KBM-7 (cell line): ENCODE measurements around the gene ALK.

Experiments
- DNase-seq: peaks from one replicate; pipeline ENCODE4 v3.0.0-alpha.2; 2015
- in situ Hi-C: fragments of 300-500 bp; cut with MboI; formaldehyde crosslinking; loops from 2 replicates; pipeline ENCODE4 v1.14.3; 2020; ENCODE audit warnings: low sequenced_read_pairs, low pct_unique_long_range_greater_than_20kb, mixed read lengths

The ALK gene

GRCh38 chr2:29742656-29743055 lies 178.7 kb downstream of the ALK start:
- no peak for DNase-seq
- in situ Hi-C loops = no loop called here

- no peak for DNase-seq
- in situ Hi-C loops = no loop called here
These were observed 180.3 kb downstream of the ALK start for GRCh38 chr2:29741132-29741531.

DNA sequence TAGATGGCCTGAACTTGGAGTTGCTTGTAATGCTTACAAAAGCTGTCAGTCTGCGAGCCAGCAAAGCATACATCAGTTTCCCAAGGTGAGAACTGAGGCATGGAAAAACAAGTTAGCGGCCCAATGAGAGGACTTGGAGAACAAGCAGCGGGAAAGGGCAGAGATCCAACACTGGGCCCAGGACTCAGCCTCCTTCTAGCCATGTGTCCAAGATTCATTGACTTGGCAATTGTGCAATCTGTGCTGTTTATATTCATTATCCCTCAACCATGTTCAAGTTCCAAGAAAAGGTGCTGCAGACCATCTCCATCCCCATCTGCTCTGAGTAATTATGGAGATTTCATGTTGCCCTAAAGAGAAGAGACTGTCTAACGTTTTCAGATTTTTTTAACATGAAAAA lies 187.4 kb downstream of the ALK start:
- no peak for DNase-seq
- in situ Hi-C loops = no loop called here

DNA sequence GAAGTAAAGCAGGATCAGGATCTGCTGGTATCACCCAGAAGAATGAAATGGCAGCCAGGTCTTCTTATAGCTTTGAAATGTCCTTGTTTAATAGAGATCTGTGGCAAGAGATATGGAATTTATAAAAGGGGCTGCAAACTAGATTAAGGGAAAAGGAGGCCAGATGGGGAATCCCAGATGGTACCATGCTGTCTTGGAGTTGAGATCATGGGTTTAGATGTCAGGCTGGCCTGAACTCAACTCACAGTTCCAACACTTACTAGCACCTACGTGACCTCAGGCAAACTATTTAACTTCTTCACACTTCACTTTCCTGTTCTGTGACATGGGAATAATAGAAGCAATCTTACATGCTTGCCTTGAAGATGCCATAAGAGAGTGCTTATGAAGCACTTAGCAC lies 188.2 kb downstream of the ALK start:
- DNase-seq = no peak
- in situ Hi-C loops = no loop called here

GRCh38 chr2:29731948-29732347 lies 189.4 kb downstream of the ALK start:
- in situ Hi-C loops = no loop called here
- DNase-seq = no peak

DNA sequence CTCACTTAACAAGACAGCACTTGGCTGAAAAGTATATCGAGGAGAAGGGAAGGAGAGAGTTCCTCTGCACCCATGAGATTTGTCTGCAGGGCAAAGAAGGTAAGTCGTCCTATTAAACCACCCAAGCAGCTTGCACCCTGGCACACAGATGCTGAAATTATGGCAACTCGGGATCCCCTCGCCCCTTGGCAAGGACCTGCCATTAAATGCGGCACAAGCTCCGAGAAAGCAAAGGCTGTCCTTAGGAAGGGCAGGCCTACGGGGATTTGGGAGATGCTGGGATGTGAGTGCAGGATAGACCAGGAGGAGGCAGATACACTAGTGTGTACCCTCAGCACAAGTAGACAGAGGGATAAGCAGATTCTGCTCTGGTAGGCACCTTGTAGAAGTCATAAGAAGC lies 191.5 kb downstream of the ALK start:
- no peak for DNase-seq
- in situ Hi-C loops = no loop called here

DNA sequence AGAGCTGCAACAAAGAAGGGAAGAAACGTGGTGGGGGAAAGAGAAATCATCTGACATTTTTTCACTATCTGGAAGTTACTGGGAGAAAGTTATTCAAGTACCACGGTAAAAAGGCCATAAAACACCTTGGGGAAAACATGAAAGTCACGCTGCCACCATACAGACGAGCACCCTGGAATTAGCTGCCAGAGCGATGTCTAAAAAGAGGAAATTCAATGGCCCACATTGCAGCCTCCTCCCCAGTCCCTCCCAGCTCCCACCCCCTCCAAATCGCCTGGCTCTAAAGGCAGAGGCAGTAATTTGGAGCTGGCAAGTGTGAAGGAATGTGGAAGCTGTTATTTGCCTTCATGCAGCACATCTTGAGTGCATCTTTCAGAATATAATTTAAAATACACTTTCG lies 192.0 kb downstream of the ALK start:
- peak; percentile 1 for DNase-seq
- in situ Hi-C loops = no loop called here

- in situ Hi-C loops = no loop called here
- no peak for DNase-seq
These were observed 194.4 kb downstream of the ALK start for GRCh38 chr2:29726976-29727375.

DNA sequence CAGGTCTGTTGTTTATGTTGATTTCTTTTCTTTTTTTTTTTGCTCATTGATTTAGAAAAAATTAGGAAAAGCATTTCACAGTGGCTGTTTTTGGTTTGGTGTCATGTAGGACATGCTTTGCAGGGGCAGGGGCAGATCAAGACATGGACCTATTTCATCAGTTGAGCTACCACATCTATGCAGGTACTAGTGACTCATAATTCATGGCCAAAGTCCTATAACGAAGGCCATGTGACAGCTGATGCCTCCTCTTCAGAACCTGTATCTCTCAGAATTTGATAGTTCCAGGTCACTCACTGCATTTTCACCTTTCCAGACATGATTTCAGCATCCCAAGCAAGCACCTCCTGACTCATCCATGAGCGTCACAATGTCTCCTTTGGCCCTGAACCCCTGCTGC lies 195.8 kb downstream of the ALK start:
- in situ Hi-C loops = no loop called here
- no peak for DNase-seq

- in situ Hi-C loops = no loop called here
- DNase-seq = no peak
These were observed 197.1 kb downstream of the ALK start for GRCh38 chr2:29724282-29724681.

GRCh38 chr2:29723255-29724001 lies 198.0 kb downstream of the ALK start:
- in situ Hi-C loops = no loop called here
- DNase-seq = no peak

- DNase-seq = no peak
- in situ Hi-C loops = no loop called here
These were observed 201.7 kb downstream of the ALK start for GRCh38 chr2:29719639-29720038.

DNA sequence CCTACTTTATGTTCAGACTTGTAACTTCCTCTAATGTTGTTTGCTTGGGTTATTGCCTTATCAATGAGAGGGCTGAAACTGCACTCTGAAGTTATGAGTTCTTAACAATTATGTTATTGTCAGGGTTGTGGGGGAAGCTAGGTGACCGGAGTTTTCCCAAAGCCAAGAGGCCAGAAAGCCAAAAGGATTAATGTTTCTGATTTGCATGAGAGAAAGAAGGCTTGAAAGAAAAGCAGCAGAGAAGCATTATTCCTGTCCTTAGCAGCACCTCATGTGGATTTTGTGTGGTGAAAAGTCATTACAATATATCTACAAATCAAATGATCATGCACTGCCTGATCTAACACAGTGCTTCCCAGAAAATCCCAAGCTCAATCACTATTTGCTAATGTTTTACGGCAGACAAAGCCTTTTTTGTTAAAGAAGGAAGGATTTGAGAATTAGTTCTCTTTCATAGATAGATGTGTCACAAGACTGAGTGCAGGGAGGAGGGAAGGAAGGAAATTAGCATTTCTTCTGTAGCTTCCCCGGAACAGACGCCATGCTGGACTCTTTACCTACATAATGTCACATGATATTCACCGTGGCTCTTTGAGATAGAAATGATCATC lies 203.2 kb downstream of the ALK start:
- in situ Hi-C loops = no loop called here

DNA sequence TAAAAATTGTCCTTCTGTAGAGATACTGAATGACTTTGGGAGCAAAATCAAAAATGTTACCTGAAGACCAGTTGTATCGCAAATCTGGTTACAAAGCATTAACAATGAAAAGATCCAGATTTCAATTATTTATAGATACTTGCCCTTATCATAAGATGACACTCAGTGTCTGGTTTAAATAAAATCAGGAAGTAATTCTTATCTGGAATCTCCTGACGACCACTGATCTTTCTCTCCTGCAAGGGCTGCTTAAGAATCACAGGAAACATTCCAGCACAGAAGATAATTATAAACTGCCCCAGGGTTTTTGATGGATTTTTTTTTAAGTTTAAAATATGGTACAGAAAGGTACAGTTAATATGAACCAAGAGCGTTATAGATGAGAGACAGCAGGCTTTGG lies 205.7 kb downstream of the ALK start:
- in situ Hi-C loops = no loop called here
- DNase-seq = peak; percentile 2

More for the DNA sequence above, 203.2 kb downstream of the ALK start:
- DNase-seq = no peak

- DNase-seq = no peak
- in situ Hi-C loops = no loop called here
These were observed 207.1 kb downstream of the ALK start for GRCh38 chr2:29714333-29714732.

- no peak for DNase-seq
- in situ Hi-C loops = no loop called here
These were observed 215.1 kb downstream of the ALK start for GRCh38 chr2:29706171-29706720.

DNA sequence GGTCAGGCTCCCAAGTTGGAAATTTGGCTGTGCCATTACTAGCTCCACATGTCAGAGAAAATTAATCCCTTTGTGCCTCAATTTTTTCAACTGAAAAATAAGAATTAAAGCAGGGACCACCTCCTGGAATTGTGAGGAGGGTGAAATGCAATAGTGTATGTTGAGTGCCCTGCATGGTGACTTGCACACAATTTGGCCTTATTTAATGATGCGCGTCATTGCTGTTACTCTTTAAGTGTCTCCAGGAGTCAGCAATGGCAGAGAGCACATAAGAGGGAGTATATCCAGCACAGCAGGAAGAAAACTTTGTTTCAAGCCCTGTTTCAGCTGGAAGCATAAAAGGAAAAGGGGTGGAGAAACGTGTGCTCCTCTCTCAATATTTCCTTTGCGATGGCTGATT lies 215.8 kb downstream of the ALK start:
- in situ Hi-C loops = no loop called here
- no peak for DNase-seq

DNA sequence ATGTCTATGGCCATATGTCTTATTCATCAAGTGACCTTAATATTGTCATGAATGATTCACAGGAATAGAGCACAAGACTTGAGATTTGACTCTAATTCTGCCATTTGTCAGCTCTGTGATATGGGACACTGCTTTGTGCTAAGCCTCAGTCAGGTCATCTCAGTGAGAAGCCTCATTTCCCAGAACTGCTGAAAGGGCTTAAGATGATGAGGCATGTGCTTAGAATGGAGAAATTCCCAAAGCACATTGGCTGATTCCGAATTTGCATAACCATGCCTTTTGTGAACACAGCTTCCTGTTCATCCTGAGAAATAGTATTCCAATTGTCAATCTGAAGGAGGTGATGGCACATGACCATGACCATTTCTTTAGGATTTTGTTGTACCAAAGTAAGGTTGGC lies 218.1 kb downstream of the ALK start:
- in situ Hi-C loops = no loop called here
- no peak for DNase-seq

DNA sequence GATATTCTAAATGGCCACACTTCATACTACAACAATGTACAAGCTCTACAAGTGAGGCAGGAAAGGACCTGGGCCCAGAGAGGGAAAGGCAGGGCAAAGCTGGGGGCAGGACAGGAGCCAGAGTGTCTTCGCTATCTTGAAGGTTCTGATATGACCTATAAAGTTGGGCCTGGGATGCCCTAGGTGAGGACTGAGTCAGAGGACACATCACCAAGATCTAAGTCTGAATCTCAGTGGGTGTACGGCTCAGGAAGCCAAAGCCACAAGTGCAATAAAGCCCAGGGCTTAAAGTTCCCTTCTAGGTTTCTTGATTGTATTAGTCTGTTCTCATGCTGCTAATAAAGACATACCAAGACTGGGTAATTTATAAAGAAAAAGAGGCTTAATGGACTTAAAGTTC lies 219.1 kb downstream of the ALK start:
- in situ Hi-C loops = no loop called here
- DNase-seq = no peak

- in situ Hi-C loops = no loop called here
- no peak for DNase-seq
These were observed 220.8 kb downstream of the ALK start for GRCh38 chr2:29700560-29700959.

DNA sequence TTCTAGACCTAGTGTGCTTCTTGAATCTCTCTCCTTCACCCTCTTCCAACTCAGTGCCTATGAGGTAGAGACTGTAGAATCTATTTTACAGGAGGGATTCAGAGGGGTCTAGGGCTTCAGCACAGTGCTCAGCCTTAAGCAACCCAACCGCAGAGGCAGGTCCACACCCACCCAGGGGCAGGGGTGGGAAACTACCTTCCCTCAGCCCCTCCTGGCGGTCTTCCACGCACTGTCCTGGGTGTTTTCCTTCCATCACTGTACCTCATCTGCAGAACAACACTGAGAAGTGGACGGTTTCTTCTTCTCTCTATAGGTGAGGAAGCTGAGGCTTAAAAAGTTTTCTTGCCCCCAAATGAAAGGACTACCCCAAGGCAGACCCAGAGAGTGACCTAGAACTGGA lies 222.3 kb downstream of the ALK start:
- DNase-seq = no peak

More for the DNA sequence above, 222.3 kb downstream of the ALK start:
- in situ Hi-C loops = no loop called here
